PC-9 (cell line): ENCODE results near the gene MRPL28.

Experiments used
- EZH2 ChIP-seq: fragments of 200-600 bp; sonication (generic); IDR thresholded peaks from 2 replicates; pipeline ENCODE4 v1.8.0; 2017; ENCODE audit warnings: antibody characterized with exemption, low read depth
- TF ChIP-seq, protein P1 (sequence below): fragments of 200-600 bp; sonication (generic); conservative IDR thresholded peaks from 2 replicates; pipeline ENCODE4 v1.6.1; 2017; ENCODE audit warnings: mixed run types, antibody characterized with exemption, mild to moderate bottlenecking, moderate library complexity

DNA sequence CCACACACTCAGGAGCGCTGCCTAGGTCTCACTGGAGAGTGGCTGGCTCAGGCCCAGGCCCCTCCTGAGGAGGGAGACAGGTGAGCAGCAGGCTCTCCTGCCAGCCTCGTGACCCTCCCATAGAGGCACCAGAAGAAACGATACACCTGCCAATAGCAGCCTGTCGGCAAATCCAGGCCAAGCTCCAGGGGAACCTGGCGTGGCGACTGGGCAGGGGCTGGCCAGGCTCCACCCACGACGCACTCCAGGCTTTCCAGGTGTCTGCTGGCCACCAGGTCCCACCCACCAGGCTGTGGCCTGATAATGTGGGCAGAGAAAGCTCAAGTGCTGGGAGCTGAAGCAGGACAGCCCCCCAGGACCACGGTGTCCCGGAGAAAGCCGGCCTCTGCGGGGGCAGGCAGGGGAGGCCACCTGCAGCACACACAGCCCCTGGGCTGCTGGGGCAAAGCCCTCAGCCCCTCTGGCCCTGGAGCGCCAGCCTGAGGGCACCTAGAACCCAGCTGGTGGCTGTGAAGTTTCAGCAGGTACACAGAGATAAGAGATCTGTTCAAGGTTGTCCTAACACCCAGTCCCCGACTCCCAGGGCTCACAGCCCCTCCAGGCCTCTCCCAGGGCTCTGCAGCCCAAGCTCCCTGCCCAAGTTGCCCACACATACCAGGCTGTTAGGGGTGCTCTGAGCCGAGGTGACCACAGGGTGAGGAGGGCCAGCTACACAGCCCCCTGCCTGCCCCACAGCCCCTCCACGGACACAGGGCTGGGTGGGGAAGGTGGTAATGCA is 9.0 kb upstream of the MRPL28 start:
- TF ChIP-seq, protein P1, sequence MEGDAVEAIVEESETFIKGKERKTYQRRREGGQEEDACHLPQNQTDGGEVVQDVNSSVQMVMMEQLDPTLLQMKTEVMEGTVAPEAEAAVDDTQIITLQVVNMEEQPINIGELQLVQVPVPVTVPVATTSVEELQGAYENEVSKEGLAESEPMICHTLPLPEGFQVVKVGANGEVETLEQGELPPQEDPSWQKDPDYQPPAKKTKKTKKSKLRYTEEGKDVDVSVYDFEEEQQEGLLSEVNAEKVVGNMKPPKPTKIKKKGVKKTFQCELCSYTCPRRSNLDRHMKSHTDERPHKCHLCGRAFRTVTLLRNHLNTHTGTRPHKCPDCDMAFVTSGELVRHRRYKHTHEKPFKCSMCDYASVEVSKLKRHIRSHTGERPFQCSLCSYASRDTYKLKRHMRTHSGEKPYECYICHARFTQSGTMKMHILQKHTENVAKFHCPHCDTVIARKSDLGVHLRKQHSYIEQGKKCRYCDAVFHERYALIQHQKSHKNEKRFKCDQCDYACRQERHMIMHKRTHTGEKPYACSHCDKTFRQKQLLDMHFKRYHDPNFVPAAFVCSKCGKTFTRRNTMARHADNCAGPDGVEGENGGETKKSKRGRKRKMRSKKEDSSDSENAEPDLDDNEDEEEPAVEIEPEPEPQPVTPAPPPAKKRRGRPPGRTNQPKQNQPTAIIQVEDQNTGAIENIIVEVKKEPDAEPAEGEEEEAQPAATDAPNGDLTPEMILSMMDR: no peak
- no peak for TF ChIP-seq EZH2
